OCI-LY3 (cell line): ENCODE measurements around the gene SPP2.

Experiments used
- H2AFZ ChIP-seq: fragments of 200-600, 300-600 bp; shearing (Covaris generic); 2 replicates; pipeline ENCODE4 v1.6.0; 2014; ENCODE audit warnings: antibody characterized with exemption, low read depth, low read length
- H3K27ac ChIP-seq: fragments of 200-600, 300-600 bp; sonication (generic); 2 replicates; pipeline ENCODE4 v1.5.1; 2014; ENCODE audit warnings: mild to moderate bottlenecking, low read length, moderate library complexity, mixed read lengths
- H3K27me3 ChIP-seq: fragments of 200-600, 300-600 bp; sonication (generic); 2 replicates; pipeline ENCODE4 v1.6.1; 2014; ENCODE audit warnings: low read depth, low read length, mixed read lengths
- H3K36me3 ChIP-seq: fragments of 200-600, 300-600 bp; sonication (generic); replicated peaks from 2 replicates; pipeline ENCODE3; 2014; ENCODE audit warnings: low read depth, low read length, mixed read lengths
- H3K4me1 ChIP-seq: fragments of 300-600, 200-600 bp; sonication (generic); 2 replicates; pipeline ENCODE4 v1.6.1; 2014; ENCODE audit warnings: low read length, mixed read lengths
- H3K4me2 ChIP-seq: fragments of 200-600, 300-600 bp; sonication (generic); 2 replicates; pipeline ENCODE4 v1.6.1; 2014; ENCODE audit warnings: low read length, mixed read lengths
- H3K4me3 ChIP-seq: fragments of 300-600, 200-600 bp; sonication (generic); 2 replicates; pipeline ENCODE4 v1.5.1; 2014; ENCODE audit warnings: antibody characterized with exemption, mild to moderate bottlenecking, low read length, moderate library complexity
- H3K79me2 ChIP-seq: fragments of 300-600, 200-600 bp; shearing (Covaris generic); 2 replicates; pipeline ENCODE4 v1.6.1; 2014; ENCODE audit warnings: mild to moderate bottlenecking, low read length, mixed read lengths
- H3K9ac ChIP-seq: fragments of 300-600, 200-600 bp; shearing (Covaris generic); 2 replicates; pipeline ENCODE4 v1.6.0; 2014; ENCODE audit warnings: mild to moderate bottlenecking, low read length, moderate library complexity
- H3K9me3 ChIP-seq: fragments of 200-600, 300-600 bp; shearing (Covaris generic); 2 replicates; pipeline ENCODE4 v1.6.1; 2014; ENCODE audit warnings: low read length, mixed read lengths; ENCODE audit not compliant: insufficient read depth
- H4K20me1 ChIP-seq: fragments of 200-600, 300-600 bp; sonication (generic); 2 replicates; pipeline ENCODE4 v1.6.1; 2016; ENCODE audit warnings: low read length, mixed read lengths; ENCODE audit not compliant: insufficient read depth
- EZH2phosphoT487 ChIP-seq: fragments of 200-600 bp; shearing (Covaris generic); IDR thresholded peaks from 2 replicates; pipeline ENCODE4 v1.6.1; 2018; ENCODE audit warnings: antibody characterized with exemption, mixed run types, low read depth
- TF ChIP-seq, protein P1 (sequence below): fragments of 200-600, 300-600 bp; sonication (generic); IDR thresholded peaks from 2 replicates; pipeline ENCODE4 v1.5.1; 2014; ENCODE audit warnings: antibody characterized with exemption, low read length, low read depth

Gene SPP2

DNA sequence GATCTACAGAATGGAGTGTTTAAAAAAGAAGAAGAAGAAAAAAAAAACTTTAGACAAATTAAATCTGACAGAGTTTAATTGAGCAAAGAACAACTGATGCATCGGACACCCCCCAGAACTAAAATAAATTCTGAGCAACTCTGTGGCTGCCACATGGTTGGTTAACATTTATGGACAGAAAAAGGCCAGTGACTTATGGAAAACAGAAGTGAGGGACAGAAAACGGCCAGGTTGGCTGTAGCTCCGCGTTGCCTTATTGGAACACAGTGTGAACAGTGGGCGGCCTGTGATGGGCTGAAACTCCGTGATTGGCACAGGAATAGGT is 75.6 kb downstream of the SPP2 start:
- H3K27ac ChIP-seq = no peak overlapping the region
- H3K79me2 ChIP-seq = no peaks in the 10 kb centered on the region
- no peak overlapping the region for H3K9ac ChIP-seq
- no peaks in the 10 kb centered on the region for H3K9me3 ChIP-seq
- H3K4me3 ChIP-seq = no peak overlapping the region
- no peak overlapping the region for H2AFZ ChIP-seq
- H3K27me3 ChIP-seq = no peaks in the 10 kb centered on the region
- H3K4me1 ChIP-seq = no peaks in the 10 kb centered on the region
- H3K4me2 ChIP-seq = no peak overlapping the region
- no peaks in the 10 kb centered on the region for H3K36me3 ChIP-seq
- no peaks in the 10 kb centered on the region for H4K20me1 ChIP-seq
- no peak for TF ChIP-seq EZH2phosphoT487
- TF ChIP-seq, protein P1, sequence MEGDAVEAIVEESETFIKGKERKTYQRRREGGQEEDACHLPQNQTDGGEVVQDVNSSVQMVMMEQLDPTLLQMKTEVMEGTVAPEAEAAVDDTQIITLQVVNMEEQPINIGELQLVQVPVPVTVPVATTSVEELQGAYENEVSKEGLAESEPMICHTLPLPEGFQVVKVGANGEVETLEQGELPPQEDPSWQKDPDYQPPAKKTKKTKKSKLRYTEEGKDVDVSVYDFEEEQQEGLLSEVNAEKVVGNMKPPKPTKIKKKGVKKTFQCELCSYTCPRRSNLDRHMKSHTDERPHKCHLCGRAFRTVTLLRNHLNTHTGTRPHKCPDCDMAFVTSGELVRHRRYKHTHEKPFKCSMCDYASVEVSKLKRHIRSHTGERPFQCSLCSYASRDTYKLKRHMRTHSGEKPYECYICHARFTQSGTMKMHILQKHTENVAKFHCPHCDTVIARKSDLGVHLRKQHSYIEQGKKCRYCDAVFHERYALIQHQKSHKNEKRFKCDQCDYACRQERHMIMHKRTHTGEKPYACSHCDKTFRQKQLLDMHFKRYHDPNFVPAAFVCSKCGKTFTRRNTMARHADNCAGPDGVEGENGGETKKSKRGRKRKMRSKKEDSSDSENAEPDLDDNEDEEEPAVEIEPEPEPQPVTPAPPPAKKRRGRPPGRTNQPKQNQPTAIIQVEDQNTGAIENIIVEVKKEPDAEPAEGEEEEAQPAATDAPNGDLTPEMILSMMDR = no peak
